Lower leg skin (tissue), 3 donors: ENCODE results near the gene NPM3.

ENCODE experiments used
- CTCF ChIP-seq, 3 donors: fragments of 450-650 bp; IDR thresholded peaks; one replicate each; pipeline ENCODE4 v1.5.1; 2016; ENCODE audit warnings: antibody characterized with exemption in 3 of 3, mild to moderate bottlenecking in 3 of 3, moderate library complexity in 2 of 3
- POLR2A ChIP-seq, 2 donors: fragments of 450-650 bp; IDR thresholded peaks; one replicate each; pipeline ENCODE4 v1.6.1; 2016 to 2017; ENCODE audit warnings: antibody characterized with exemption in 2 of 2, mild to moderate bottlenecking in 1 of 2, moderate library complexity in 1 of 2

GRCh38 chr10:101771380-101771779 is 11.9 kb downstream of the NPM3 start:
- TF ChIP-seq CTCF (IDR thresholded peaks at IDR 0.05): no peak
- no peak for TF ChIP-seq POLR2A (IDR thresholded peaks at IDR 0.05)
